IMR-90 (cell line): Measurements from ENCODE around the gene IFRD2. TPM values are rescaled to one million over a fixed set of nuclear protein-coding genes. Genes with fewer than 3 reads are reported as not detected.

Experiments used
- ATAC-seq: fragments of 200-7000 bp; cut with Tn5 transposase; 2 replicates; pipeline ENCODE4 v1.9.1; 2020; ENCODE audit warnings: low read depth, mild to moderate bottlenecking, moderate library complexity
- BruUV-seq: library from RNA; stranded (reverse); fragments of 400-500 nt; replicated peaks from 2 replicates; lab custom pipeline; 2021; lab: Mats Ljungman, UMichigan
- CTCF ChIA-PET: fragments of 300-600 bp; formaldehyde crosslinking; extraction: SDS; loops from one replicate; lab custom pipeline; 2021; ENCODE audit warnings: antibody characterized with exemption; lab: Yijun Ruan, JAX
- POLR2A ChIA-PET: fragments of 300-600 bp; sonication (Branson Sonifier 250); formaldehyde crosslinking; loops from one replicate; lab custom pipeline; 2022; ENCODE audit warnings: antibody characterized with exemption; ENCODE audit not compliant: unreplicated experiment; lab: Charles Lee
- DNase-seq: peaks from one replicate; pipeline ENCODE4 v3.0.0; 2013
- H2AFZ ChIP-seq: replicated peaks from 2 replicates; pipeline ENCODE3; 2013; ENCODE audit warnings: low read length, mild to moderate bottlenecking; ENCODE audit not compliant: poor library complexity
- H2AK5ac ChIP-seq: 2 replicates; pipeline ENCODE4 v1.6.1; 2013; ENCODE audit warnings: low read depth, low read length, inconsistent platforms
- H2AK9ac ChIP-seq: replicated peaks from 2 replicates; pipeline ENCODE3; 2013; ENCODE audit warnings: mild to moderate bottlenecking, low read depth, low read length, moderate library complexity; ENCODE audit not compliant: poor library complexity
- H2BK120ac ChIP-seq: 2 replicates; pipeline ENCODE4 v1.6.1; 2013; ENCODE audit warnings: low read depth, low read length, inconsistent platforms
- H2BK15ac ChIP-seq: 3 replicates; pipeline ENCODE4 v1.6.1; 2013; ENCODE audit warnings: low read depth, low read length, inconsistent platforms
- H2BK20ac ChIP-seq: 2 replicates; pipeline ENCODE4 v1.6.1; 2013; ENCODE audit warnings: low read depth, mild to moderate bottlenecking, inconsistent platforms, low read length, moderate library complexity
- H2BK5ac ChIP-seq: 2 replicates; pipeline ENCODE4 v1.6.1; 2013; ENCODE audit warnings: mild to moderate bottlenecking, low read depth, low read length, inconsistent platforms; ENCODE audit not compliant: poor library complexity, severe bottlenecking
- H3K14ac ChIP-seq: replicated peaks from 2 replicates; pipeline ENCODE4 v1.6.1; 2013; ENCODE audit warnings: low read depth, low read length, inconsistent platforms
- H3K18ac ChIP-seq: 2 replicates; pipeline ENCODE4 v1.6.1; 2013; ENCODE audit warnings: low read depth, low read length, control low read depth
- H3K23ac ChIP-seq: 2 replicates; pipeline ENCODE4 v1.6.1; 2013; ENCODE audit warnings: low read depth, low read length, inconsistent platforms
- H3K27ac ChIP-seq: 2 replicates; pipeline ENCODE4 v1.5.1; 2013; ENCODE audit warnings: mild to moderate bottlenecking, control low read depth, low read length; ENCODE audit not compliant: insufficient read depth
- H3K27me3 ChIP-seq: 2 replicates; pipeline ENCODE4 v1.6.1; 2013; ENCODE audit warnings: low read length; ENCODE audit not compliant: control insufficient read depth, insufficient read depth
- H3K36me3 ChIP-seq: 2 replicates; pipeline ENCODE4 v1.6.1; 2013; ENCODE audit warnings: low read length, mixed read lengths; ENCODE audit not compliant: control insufficient read depth, insufficient read depth
- H3K4ac ChIP-seq: 2 replicates; pipeline ENCODE4 v1.6.1; 2013; ENCODE audit warnings: low read depth, low read length, inconsistent platforms
- H3K4me1 ChIP-seq: 2 replicates; pipeline ENCODE4 v1.6.1; 2013; ENCODE audit warnings: low read length, mixed read lengths; ENCODE audit not compliant: control insufficient read depth, insufficient read depth
- H3K4me2 ChIP-seq: 2 replicates; pipeline ENCODE4 v1.6.1; 2013; ENCODE audit warnings: low read depth, mild to moderate bottlenecking, control low read depth, low read length, moderate library complexity
- H3K4me3 ChIP-seq: 2 replicates; pipeline ENCODE4 v1.5.1; 2013; ENCODE audit warnings: low read depth, mild to moderate bottlenecking, control low read depth, low read length, moderate library complexity; ENCODE audit not compliant: insufficient read depth
- H3K56ac ChIP-seq: 2 replicates; pipeline ENCODE4 v1.6.1; 2013; ENCODE audit warnings: low read length, inconsistent platforms; ENCODE audit not compliant: insufficient read depth; ENCODE audit errors: extremely low read depth
- H3K79me1 ChIP-seq, 2 experiments: 2 replicates each; pipeline ENCODE4 v1.6.1; 2013; ENCODE audit warnings: low read length in 2 of 2, inconsistent platforms in 1 of 2, low read depth in 1 of 2
- H3K9ac ChIP-seq: 2 replicates; pipeline ENCODE4 v1.6.1; 2013; ENCODE audit warnings: low read depth, low read length, control low read depth
- H3K9me1 ChIP-seq: 2 replicates; pipeline ENCODE4 v1.6.1; 2013; ENCODE audit warnings: low read length, inconsistent platforms; ENCODE audit not compliant: insufficient read depth
- H3K9me3 ChIP-seq: 2 replicates; pipeline ENCODE4 v1.6.1; 2013; ENCODE audit warnings: low read length; ENCODE audit not compliant: control insufficient read depth, insufficient read depth
- H4K20me1 ChIP-seq: 2 replicates; pipeline ENCODE4 v1.6.1; 2013; ENCODE audit warnings: low read length, inconsistent platforms; ENCODE audit not compliant: insufficient read depth
- H4K5ac ChIP-seq: 2 replicates; pipeline ENCODE4 v1.6.1; 2013; ENCODE audit warnings: mild to moderate bottlenecking, low read depth, low read length, control low read depth
- H4K8ac ChIP-seq, 2 experiments: 2 replicates each; pipeline ENCODE4 v1.6.1; 2013; ENCODE audit warnings: low read depth in 2 of 2, low read length in 2 of 2, control low read depth in 1 of 2, inconsistent platforms in 1 of 2
- H4K91ac ChIP-seq: 2 replicates; pipeline ENCODE4 v1.6.1; 2013; ENCODE audit warnings: low read depth, low read length, inconsistent platforms; ENCODE audit not compliant: insufficient read depth
- CEBPB ChIP-seq: IDR thresholded peaks from 2 replicates; pipeline ENCODE4 v1.6.1; 2012; ENCODE audit warnings: low read depth, low read length, improper control_type of control experiment
- FOS ChIP-seq: fragments of 150-350 bp; IDR thresholded peaks from 2 replicates; pipeline ENCODE4 v1.6.1; 2016; ENCODE audit warnings: low read depth, low read length
- MAZ ChIP-seq: IDR thresholded peaks from 2 replicates; pipeline ENCODE4 v1.6.1; 2012; ENCODE audit warnings: low read depth, mild to moderate bottlenecking, low read length, improper control_type of control experiment, moderate library complexity, borderline replicate concordance
- MXI1 ChIP-seq: IDR thresholded peaks from 2 replicates; pipeline ENCODE4 v1.6.1; 2012; ENCODE audit warnings: low read depth, mild to moderate bottlenecking, low read length, moderate library complexity, borderline replicate concordance
- NFE2L2 ChIP-seq: fragments of 150-350 bp; IDR thresholded peaks from 2 replicates; pipeline ENCODE4 v1.6.1; 2016; ENCODE audit warnings: low read depth, mild to moderate bottlenecking, low read length
- RAD21 ChIP-seq: IDR thresholded peaks from 2 replicates; pipeline ENCODE4 v1.6.1; 2012; ENCODE audit warnings: low read length, improper control_type of control experiment
- RCOR1 ChIP-seq: IDR thresholded peaks from 2 replicates; pipeline ENCODE4 v1.6.1; 2012; ENCODE audit warnings: mild to moderate bottlenecking, low read length, improper control_type of control experiment; ENCODE audit not compliant: insufficient replicate concordance
- SMC3 ChIP-seq: fragments of 150-350 bp; IDR thresholded peaks from 2 replicates; pipeline ENCODE4 v1.6.1; 2016; ENCODE audit warnings: low read depth, mild to moderate bottlenecking, antibody characterized with exemption, low read length, moderate library complexity
- WGBS, 2 experiments: methylation state at CpG; one replicate each; pipeline versions ENCODE4 v1.1.5 to v1.1.7; 2013; ENCODE audit warnings: missing lambda C conversion rate in 2 of 2; ENCODE audit not compliant: insufficient read length in 1 of 2; ENCODE audit errors: extremely low coverage in 2 of 2; 5-methylcytosine and 5-hydroxymethylcytosine counted together
- dilution Hi-C: fragments of 300-500 bp; cut with HindIII; formaldehyde crosslinking; loops from one replicate; pipeline ENCODE4 v1.14.3; 2018; ENCODE audit warnings: low sequenced_read_pairs; ENCODE audit not compliant: unreplicated experiment
- in situ Hi-C: fragments of 300-500 bp; cut with MboI; formaldehyde crosslinking; loops from 3 replicates; pipeline ENCODE4 v1.14.3; 2019; ENCODE audit warnings: low sequenced_read_pairs, inconsistent platforms, mixed read lengths
- intact Hi-C: fragments of 100-400 bp; cut with micrococcal nuclease; formaldehyde crosslinking; loops from 2 replicates; pipeline ENCODE4 v1.10.0; 2022
- polyA plus RNA-seq, 3 experiments: library from polyadenylated mRNA; depleted of rRNA; stranded (reverse); fragments of >200 nt; gene quantifications; 2 replicates each; pipeline ENCODE4 v1.2.3, GENCODE V29; 2012; ENCODE audit warnings: low replicate concordance in 1 of 3
- total RNA-seq: library from RNA; depleted of rRNA; stranded (reverse); fragments of >200 nt; gene quantifications from 2 replicates; pipeline ENCODE4 v1.2.3, GENCODE V29; 2012
- TF ChIP-seq, protein P1 (sequence below): fragments of 150-350 bp; IDR thresholded peaks from 2 replicates; pipeline ENCODE4 v1.6.1; 2017; ENCODE audit warnings: mild to moderate bottlenecking, antibody characterized with exemption, low read length, low read depth
- TF ChIP-seq, protein P2 (sequence below): fragments of 150-350 bp; IDR thresholded peaks from 2 replicates; pipeline ENCODE4 v1.6.1; 2016; ENCODE audit warnings: low read depth, mild to moderate bottlenecking, low read length, moderate library complexity, borderline replicate concordance

The IFRD2 gene
- total and polyA plus RNA-seq, 2 of the 4 experiments (the other 2 are of a cell fraction), result 52.7 to 79.1 TPM

- TF ChIP-seq, protein P1, sequence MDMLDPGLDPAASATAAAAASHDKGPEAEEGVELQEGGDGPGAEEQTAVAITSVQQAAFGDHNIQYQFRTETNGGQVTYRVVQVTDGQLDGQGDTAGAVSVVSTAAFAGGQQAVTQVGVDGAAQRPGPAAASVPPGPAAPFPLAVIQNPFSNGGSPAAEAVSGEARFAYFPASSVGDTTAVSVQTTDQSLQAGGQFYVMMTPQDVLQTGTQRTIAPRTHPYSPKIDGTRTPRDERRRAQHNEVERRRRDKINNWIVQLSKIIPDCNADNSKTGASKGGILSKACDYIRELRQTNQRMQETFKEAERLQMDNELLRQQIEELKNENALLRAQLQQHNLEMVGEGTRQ, result no peak; the same call in 1 of the 2 replicates
Measured at GRCh38 chr3:50327943-50328691, 35.9 kb upstream of the IFRD2 start, which contains the start of gene TUSC2 (continued).

GRCh38 chr3:50327129-50327528 is 34.9 kb upstream of the IFRD2 start:
- Histone ChIP-seq H2AFZ (no peak overlapping the region), H4K20me1 (peaks cover 18% of the 10 kb centered on the region), H2BK5ac (no peak overlapping the region), H4K91ac (no peak overlapping the region), H3K27ac (no peak overlapping the region; the same call in 1 of the 2 replicates), H2BK20ac (no peak overlapping the region), H2AK5ac (peak overlapping the region; percentile 68; the same call in 1 of the 2 replicates), H3K36me3 (peaks cover 31% of the 10 kb centered on the region), H3K9me1 (no peaks in the 10 kb centered on the region), H3K9me3 (no peaks in the 10 kb centered on the region), H3K4me3 (peak overlapping the region; percentile 67), H2AK9ac (peak overlapping the region; percentile 92), H3K56ac (no peak overlapping the region), H3K9ac (peak overlapping the region; percentile 82; the same call in 1 of the 2 replicates), H3K18ac (no peak overlapping the region), H4K5ac (no peak overlapping the region), H3K4me1 (peaks cover 11% of the 10 kb centered on the region), H2BK15ac (no peak overlapping the region), H2BK120ac (no peak overlapping the region), H3K14ac (no peak overlapping the region), H3K4me2 (peak overlapping the region; percentile 99), H3K27me3 (no peaks in the 10 kb centered on the region), H4K8ac (peak overlapping the region in 1 of 2 experiments; percentile 34; a peak in 1 of 4 replicates), H3K79me1 (peaks cover 32 to 45% of the 10 kb centered on the region in 2 experiments), H3K4ac (peak overlapping the region; percentile 27; the same call in 1 of the 2 replicates), H3K23ac (no peak overlapping the region)
- DNase-seq (no peak), ATAC-seq (no peak)
- dilution Hi-C loops, result no loop called here
- in situ Hi-C loops, result loop anchor here (25.0 kb wide), 3 partner anchors 1060 to 1835 kb away; partner anchors contain the start of genes ABHD14B, GPR62, MANF and PCBP4
- intact Hi-C loops, result no loop called here
- ChIA-PET POLR2A (no interaction called here), CTCF (interaction anchor here (1.4 kb wide), 1 partner anchor 132 kb away, joined by 3 read pairs; no protein-coding TSS in a partner anchor)
- TF ChIP-seq, protein P1, result no peak
- TF ChIP-seq RCOR1, result no peak
- TF ChIP-seq FOS, result no peak
- TF ChIP-seq CEBPB, result no peak
- TF ChIP-seq MXI1, result no peak
- TF ChIP-seq, protein P2, sequence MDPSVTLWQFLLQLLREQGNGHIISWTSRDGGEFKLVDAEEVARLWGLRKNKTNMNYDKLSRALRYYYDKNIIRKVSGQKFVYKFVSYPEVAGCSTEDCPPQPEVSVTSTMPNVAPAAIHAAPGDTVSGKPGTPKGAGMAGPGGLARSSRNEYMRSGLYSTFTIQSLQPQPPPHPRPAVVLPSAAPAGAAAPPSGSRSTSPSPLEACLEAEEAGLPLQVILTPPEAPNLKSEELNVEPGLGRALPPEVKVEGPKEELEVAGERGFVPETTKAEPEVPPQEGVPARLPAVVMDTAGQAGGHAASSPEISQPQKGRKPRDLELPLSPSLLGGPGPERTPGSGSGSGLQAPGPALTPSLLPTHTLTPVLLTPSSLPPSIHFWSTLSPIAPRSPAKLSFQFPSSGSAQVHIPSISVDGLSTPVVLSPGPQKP, result no peak
- TF ChIP-seq MAZ, result no peak
- TF ChIP-seq RAD21, result no peak
- no peak for TF ChIP-seq SMC3
- no peak for TF ChIP-seq NFE2L2
- BruUV-seq, result no TSS peak
- WGBS, 2 experiments, result no CpG with 5 or more reads among the region's 4 CpGs
